H9 (cell line): Measurements from ENCODE around the gene CCDC88A. TPM values are rescaled to one million over a fixed set of nuclear protein-coding genes. Genes with fewer than 3 reads are reported as not detected.

Source experiments
- DNase-seq: peaks from one replicate; pipeline ENCODE4 v3.0.0-alpha.2; 2017
- H2AFZ ChIP-seq: one replicate; pipeline ENCODE4 v1.6.1; 2013; ENCODE audit warnings: mild to moderate bottlenecking, low read length, control low read depth, moderate library complexity
- H2AK5ac ChIP-seq: 2 replicates; pipeline ENCODE4 v1.6.1; 2013; ENCODE audit warnings: low read length, control low read depth, mixed read lengths; ENCODE audit not compliant: insufficient read length
- H2BK120ac ChIP-seq: one replicate; pipeline ENCODE4 v1.6.1; 2013; ENCODE audit warnings: low read depth, mild to moderate bottlenecking, low read length, control low read depth, inconsistent platforms; ENCODE audit not compliant: poor library complexity, severe bottlenecking
- H2BK12ac ChIP-seq: 2 replicates; pipeline ENCODE4 v1.6.1; 2013; ENCODE audit warnings: low read length, control low read depth, mixed read lengths, low read depth; ENCODE audit not compliant: insufficient read length
- H2BK15ac ChIP-seq: 2 replicates; pipeline ENCODE4 v1.6.1; 2013; ENCODE audit warnings: low read depth, low read length, control low read depth
- H2BK20ac ChIP-seq: one replicate; pipeline ENCODE4 v1.6.1; 2013; ENCODE audit warnings: low read depth, mild to moderate bottlenecking, low read length, control low read depth, inconsistent platforms; ENCODE audit not compliant: poor library complexity, severe bottlenecking
- H2BK5ac ChIP-seq: 2 replicates; pipeline ENCODE4 v1.6.1; 2013; ENCODE audit warnings: low read length, control low read depth, mixed read lengths; ENCODE audit not compliant: insufficient read length
- H3K14ac ChIP-seq: 2 replicates; pipeline ENCODE4 v1.6.1; 2013; ENCODE audit warnings: low read length, control low read depth; ENCODE audit not compliant: insufficient read depth
- H3K18ac ChIP-seq: 2 replicates; pipeline ENCODE4 v1.6.1; 2013; ENCODE audit warnings: low read depth, mild to moderate bottlenecking, mixed read lengths, low read length, control low read depth; ENCODE audit not compliant: insufficient read length
- H3K23ac ChIP-seq: 2 replicates; pipeline ENCODE4 v1.6.1; 2013; ENCODE audit warnings: low read length, control low read depth, mixed read lengths, low read depth; ENCODE audit not compliant: insufficient read length
- H3K23me2 ChIP-seq: 2 replicates; pipeline ENCODE4 v1.6.1; 2013; ENCODE audit warnings: low read depth, mild to moderate bottlenecking, mixed read lengths, low read length, control low read depth; ENCODE audit not compliant: insufficient read length, poor library complexity, severe bottlenecking
- H3K27ac ChIP-seq: 2 replicates; pipeline ENCODE4 v1.5.1; 2013; ENCODE audit warnings: low read length, control low read depth, mixed read lengths, low read depth; ENCODE audit not compliant: insufficient read length
- H3K27me3 ChIP-seq: 2 replicates; pipeline ENCODE4 v1.6.1; 2013; ENCODE audit warnings: low read length, control low read depth, inconsistent platforms; ENCODE audit not compliant: insufficient read depth
- H3K4ac ChIP-seq: 2 replicates; pipeline ENCODE4 v1.6.1; 2013; ENCODE audit warnings: low read depth, mild to moderate bottlenecking, control low read depth, inconsistent platforms, low read length, moderate library complexity
- H3K4me1 ChIP-seq: 2 replicates; pipeline ENCODE4 v1.6.1; 2013; ENCODE audit warnings: low read length, control low read depth, inconsistent platforms; ENCODE audit not compliant: insufficient read depth
- H3K4me2 ChIP-seq: 2 replicates; pipeline ENCODE4 v1.6.1; 2013; ENCODE audit warnings: low read length, control low read depth, mixed read lengths; ENCODE audit not compliant: insufficient read length, insufficient read depth
- H3K56ac ChIP-seq: 2 replicates; pipeline ENCODE4 v1.6.1; 2013; ENCODE audit warnings: low read depth, mild to moderate bottlenecking, mixed read lengths, low read length, control low read depth; ENCODE audit not compliant: insufficient read length
- H3K79me1 ChIP-seq: 2 replicates; pipeline ENCODE4 v1.6.1; 2013; ENCODE audit warnings: low read depth, mild to moderate bottlenecking, moderate library complexity, low read length, control low read depth, inconsistent platforms; ENCODE audit not compliant: insufficient read depth, poor library complexity, severe bottlenecking
- H3K79me2 ChIP-seq: 2 replicates; pipeline ENCODE4 v1.6.1; 2013; ENCODE audit warnings: low read length, control low read depth, inconsistent platforms; ENCODE audit not compliant: insufficient read depth
- H3K9ac ChIP-seq: 2 replicates; pipeline ENCODE4 v1.6.1; 2013; ENCODE audit warnings: low read length, control low read depth, mixed read lengths; ENCODE audit not compliant: insufficient read length; ENCODE audit errors: extremely low read depth
- H3K9me3 ChIP-seq: one replicate; pipeline ENCODE4 v1.6.1; 2013; ENCODE audit warnings: low read depth, low read length, inconsistent platforms; ENCODE audit not compliant: control insufficient read depth
- H3T11ph ChIP-seq: one replicate; pipeline ENCODE4 v1.6.1; 2013; ENCODE audit warnings: mild to moderate bottlenecking, low read length, control low read depth, inconsistent platforms
- H4K20me1 ChIP-seq: one replicate; pipeline ENCODE4 v1.6.1; 2013; ENCODE audit not compliant: control insufficient read depth, insufficient read length, insufficient read depth
- H4K5ac ChIP-seq: 2 replicates; pipeline ENCODE4 v1.6.1; 2013; ENCODE audit warnings: low read depth, mild to moderate bottlenecking, mixed read lengths, low read length, control low read depth; ENCODE audit not compliant: insufficient read length
- H4K8ac ChIP-seq: replicated peaks from 2 replicates; pipeline ENCODE4 v1.6.1; 2013; ENCODE audit warnings: low read length, control low read depth, mixed read lengths, low read depth; ENCODE audit not compliant: insufficient read length
- H4K91ac ChIP-seq: 2 replicates; pipeline ENCODE4 v1.6.1; 2013; ENCODE audit warnings: low read depth, mild to moderate bottlenecking, moderate library complexity, mixed read lengths, low read length, control low read depth; ENCODE audit not compliant: insufficient read length
- H3K27ac Mint-ChIP-seq, 3 experiments: 2 replicates in 2 of 3; 3 replicates in 1 of 3; pipeline ENCODE4 v1.8.0; 2020 to 2021; ENCODE audit warnings: mixed read lengths in 3 of 3, mild to moderate bottlenecking in 1 of 3, moderate library complexity in 1 of 3
- H3K27me3 Mint-ChIP-seq: 2 replicates; pipeline ENCODE4 v1.8.0; 2021; ENCODE audit warnings: low read depth, mild to moderate bottlenecking, moderate library complexity, mixed read lengths
- H3K36me3 Mint-ChIP-seq, 3 experiments: 2 replicates in 2 of 3; 3 replicates in 1 of 3; pipeline ENCODE4 v1.8.0; 2020 to 2021; ENCODE audit warnings: low read depth in 3 of 3, mixed read lengths in 3 of 3; ENCODE audit not compliant: insufficient read depth in 1 of 3
- H3K4me1 Mint-ChIP-seq, 2 experiments: 2 replicates each; pipeline ENCODE4 v1.8.0; 2020; ENCODE audit warnings: mixed read lengths in 2 of 2
- H3K4me3 Mint-ChIP-seq, 2 experiments: 2 replicates in 1 of 2; 3 replicates in 1 of 2; pipeline ENCODE4 v1.8.0; 2020 to 2021; ENCODE audit warnings: mild to moderate bottlenecking in 2 of 2, mixed read lengths in 2 of 2, moderate library complexity in 1 of 2
- H3K9me3 Mint-ChIP-seq, 2 experiments: 2 replicates in 1 of 2; 3 replicates in 1 of 2; pipeline ENCODE4 v1.8.0; 2020; ENCODE audit warnings: mild to moderate bottlenecking in 2 of 2, mixed read lengths in 2 of 2, moderate library complexity in 1 of 2
- WGBS: extraction: QIAGEN DNeasy Blood & Tissue Kit; methylation state at CpG from one replicate; pipeline ENCODE4 v1.1.7; 2013; ENCODE audit warnings: missing lambda C conversion rate, low lambda C conversion rate, mixed read lengths; ENCODE audit not compliant: insufficient read length; ENCODE audit errors: extremely low coverage; 5-methylcytosine and 5-hydroxymethylcytosine counted together
- total RNA-seq: library from RNA; stranded (reverse); gene quantifications from 2 replicates; pipeline ENCODE4 v1.2.1, GENCODE V29; 2021
- TF ChIP-seq, protein P1 (sequence below): fragments of 200-600 bp; sonication (generic); conservative IDR thresholded peaks from 3 replicates; pipeline ENCODE4 v1.8.0; 2021; ENCODE audit warnings: antibody characterized with exemption, mild to moderate bottlenecking

CCDC88A gene
- total RNA-seq, 1 experiment from 2014 or later: 91.8 TPM

DNA sequence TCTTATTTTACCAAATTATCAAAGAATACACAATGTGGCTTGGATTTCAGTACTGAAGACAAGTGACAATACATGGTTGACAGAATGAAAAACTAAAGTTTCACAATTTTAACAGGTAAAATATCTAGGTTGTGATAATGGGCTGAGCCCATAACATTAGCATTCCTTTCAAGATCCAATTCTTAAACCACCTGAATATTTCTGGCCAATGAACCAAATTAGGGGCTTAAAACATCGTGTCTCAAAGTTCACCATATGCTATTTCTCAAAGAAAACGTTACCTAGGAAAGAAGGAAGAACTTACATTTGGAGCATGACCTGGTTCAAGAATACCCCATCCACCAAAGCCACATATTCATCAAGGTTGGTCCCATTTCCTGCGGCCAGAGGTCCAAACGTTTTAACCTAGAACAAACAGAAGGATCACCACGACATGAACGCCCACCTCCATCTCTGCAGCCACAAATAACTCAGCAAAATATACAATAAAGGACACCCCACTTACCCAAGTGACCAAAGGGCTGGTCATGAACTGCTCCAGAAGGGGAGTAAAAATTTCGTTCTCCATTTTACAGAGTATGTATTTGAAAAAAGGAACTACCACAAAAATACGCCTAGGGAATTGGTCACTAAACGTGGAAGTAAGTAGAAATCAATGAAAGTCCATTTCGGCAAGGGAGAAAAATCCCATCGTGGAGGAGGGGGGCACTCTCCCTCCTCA lies 984 bp downstream of the CCDC88A start:
- Histone ChIP-seq H3T11ph (no peak overlapping the region), H2BK15ac (no peak overlapping the region), H4K91ac (no peak overlapping the region), H3K18ac (no peak overlapping the region), H3K79me1 (no peaks in the 10 kb centered on the region), H4K5ac (no peak overlapping the region), H3K23me2 (peaks cover 10% of the 10 kb centered on the region), H4K20me1 (no peaks in the 10 kb centered on the region), H2BK12ac (no peak overlapping the region), H3K27me3 (no peaks in the 10 kb centered on the region), H3K9ac (peak overlapping the region; percentile 57), H3K4me1 (no peaks in the 10 kb centered on the region), H3K4ac (no peak overlapping the region), H2BK5ac (no peak overlapping the region), H3K23ac (no peak overlapping the region), H2BK20ac (no peak overlapping the region), H2AFZ (no peak overlapping the region), H3K14ac (no peak overlapping the region), H4K8ac (no peak overlapping the region), H3K9me3 (no peaks in the 10 kb centered on the region), H3K4me2 (peak overlapping the region; percentile 73), H3K27ac (no peak overlapping the region), H2BK120ac (no peak overlapping the region), H2AK5ac (no peak overlapping the region), H3K56ac (no peak overlapping the region), H3K79me2 (peaks cover 5% of the 10 kb centered on the region; the same call in 1 of the 2 replicates)
- Mint-ChIP-seq H3K27ac (peak overlapping the region; percentile 92 to 98 (median 94)), H3K4me3 (peak overlapping the region; percentile 85 to 96), H3K36me3 (peaks cover 1 to 13% (median 12%) of the 10 kb centered on the region in 3 experiments; a peak in 6 of 7 replicates), H3K9me3 (no peaks in the 10 kb centered on the region), H3K4me1 (peaks cover 25 to 29% of the 10 kb centered on the region in 2 experiments), H3K27me3 (no peaks in the 10 kb centered on the region)
- DNase-seq: no peak
- WGBS: no CpG with 5 or more reads among the region's 11 CpGs
- TF ChIP-seq, protein P1, sequence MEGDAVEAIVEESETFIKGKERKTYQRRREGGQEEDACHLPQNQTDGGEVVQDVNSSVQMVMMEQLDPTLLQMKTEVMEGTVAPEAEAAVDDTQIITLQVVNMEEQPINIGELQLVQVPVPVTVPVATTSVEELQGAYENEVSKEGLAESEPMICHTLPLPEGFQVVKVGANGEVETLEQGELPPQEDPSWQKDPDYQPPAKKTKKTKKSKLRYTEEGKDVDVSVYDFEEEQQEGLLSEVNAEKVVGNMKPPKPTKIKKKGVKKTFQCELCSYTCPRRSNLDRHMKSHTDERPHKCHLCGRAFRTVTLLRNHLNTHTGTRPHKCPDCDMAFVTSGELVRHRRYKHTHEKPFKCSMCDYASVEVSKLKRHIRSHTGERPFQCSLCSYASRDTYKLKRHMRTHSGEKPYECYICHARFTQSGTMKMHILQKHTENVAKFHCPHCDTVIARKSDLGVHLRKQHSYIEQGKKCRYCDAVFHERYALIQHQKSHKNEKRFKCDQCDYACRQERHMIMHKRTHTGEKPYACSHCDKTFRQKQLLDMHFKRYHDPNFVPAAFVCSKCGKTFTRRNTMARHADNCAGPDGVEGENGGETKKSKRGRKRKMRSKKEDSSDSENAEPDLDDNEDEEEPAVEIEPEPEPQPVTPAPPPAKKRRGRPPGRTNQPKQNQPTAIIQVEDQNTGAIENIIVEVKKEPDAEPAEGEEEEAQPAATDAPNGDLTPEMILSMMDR: no peak
